Umbilical cord (tissue), 2 donors: ENCODE results near the gene SEPTIN14. TPM values are rescaled to one million over a fixed set of nuclear protein-coding genes. Genes with fewer than 3 reads are reported as not detected.
"Not testable (repeated sequence)": the region's sequence is repeated elsewhere in the genome, so short reads cannot be mapped to it uniquely, and the experiment has no call there.

Experiments used
- DNase-seq: peaks from one replicate; pipeline ENCODE4 v3.0.0-alpha.2; 2015; ENCODE audit warnings: low spot score
- total RNA-seq: library from RNA; depleted of rRNA; stranded (reverse); fragments of >200 nt; gene quantifications from one replicate; pipeline ENCODE4 v1.2.3, GENCODE V29; 2014; ENCODE audit warnings: low replicate concordance; ENCODE audit not compliant: insufficient read depth

Gene SEPTIN14
- total RNA-seq, 1 donor from 2014 or later, result 0.72 TPM

GRCh38 chr7:55785444-55785843 is 77.1 kb downstream of the SEPTIN14 start:
- DNase-seq, result not testable (repeated sequence)

- no peak for DNase-seq
Measured at GRCh38 chr7:55784151-55784550, 78.4 kb downstream of the SEPTIN14 start.

- no peak for DNase-seq
Measured at GRCh38 chr7:55778631-55779030, 83.9 kb downstream of the SEPTIN14 start.

GRCh38 chr7:55776196-55776595 is 86.4 kb downstream of the SEPTIN14 start:
- no peak for DNase-seq

GRCh38 chr7:55775051-55775420 is 87.5 kb downstream of the SEPTIN14 start:
- DNase-seq, result no peak

GRCh38 chr7:55774327-55775050 is 88.1 kb downstream of the SEPTIN14 start:
- DNase-seq, result peak; percentile 22

- no peak for DNase-seq
Measured at GRCh38 chr7:55770778-55771177, 91.8 kb downstream of the SEPTIN14 start.

GRCh38 chr7:55753274-55753862 is 109.2 kb downstream of the SEPTIN14 start:
- DNase-seq, result not testable (repeated sequence)

- DNase-seq, result not testable (repeated sequence)
Measured at GRCh38 chr7:55744706-55745105, 117.8 kb downstream of the SEPTIN14 start.

Other genes starting within 250 kb of the SEPTIN14 start
- 6.7 TPM for gene ZNF713, start 24.7 kb upstream of the SEPTIN14 start, total RNA-seq
- gene MRPS17, start 89.1 kb upstream of the SEPTIN14 start, total RNA-seq, result 22.1 TPM
- 32.3 TPM for gene NIPSNAP2, start 101.8 kb upstream of the SEPTIN14 start, total RNA-seq
- 26.0 TPM for gene PSPH, start 188.7 kb upstream of the SEPTIN14 start, total RNA-seq
- 148 TPM for gene CCT6A, start 189.0 kb upstream of the SEPTIN14 start, total RNA-seq
- gene SUMF2, start 201.5 kb upstream of the SEPTIN14 start, total RNA-seq, result 104 TPM
- gene PHKG1, start 230.2 kb upstream of the SEPTIN14 start, total RNA-seq, result 2.4 TPM
- 219 TPM for gene CHCHD2, start 243.7 kb upstream of the SEPTIN14 start, total RNA-seq